ENCODE data around the gene YES1. TPM values are rescaled to one million over a fixed set of nuclear protein-coding genes. Genes with fewer than 3 reads are reported as not detected.

YES1 gene
- total and polyA plus RNA-seq, 2 of the 8 experiments (the other 6 are each of a cell fraction or from before 2014, with no cell fraction given) = 14.8 to 94.3 TPM

GRCh38 chr18:683531-683930, 128.5 kb downstream of the YES1 start (continued):
- TF ChIP-seq NANOG (IDR thresholded peaks at IDR 0.05; ENCODE audit: insufficient read depth, low read depth, low read length, poor library complexity, severe bottlenecking) = no peak
- no peak for TF ChIP-seq TBP (IDR thresholded peaks at IDR 0.05; ENCODE audit: low read depth, low read length)
- no peak for TF ChIP-seq CTBP2 (IDR thresholded peaks at IDR 0.05; ENCODE audit: borderline replicate concordance, insufficient read depth, insufficient read length, low read length)
- TF ChIP-seq POLR2A (IDR thresholded peaks at IDR 0.05; ENCODE audit: control extremely low read depth in 1 of 2, low read depth in 2 of 2, low read length in 2 of 2) = no peak
- no peak for TF ChIP-seq RAD21 (IDR thresholded peaks at IDR 0.05 in 1 of 2, conservative IDR thresholded peaks at IDR 0.05 in 1 of 2; ENCODE audit: low read depth in 2 of 2, low read length in 2 of 2)
- no peak for TF ChIP-seq SIX5 (IDR thresholded peaks at IDR 0.05; ENCODE audit: low read depth, low read length)
- no peak for TF ChIP-seq CBX5 (IDR thresholded peaks at IDR 0.05; ENCODE audit: low read depth, low read length)
- TF ChIP-seq NRF1 (IDR thresholded peaks at IDR 0.05; ENCODE audit: low read depth, low read length) = no peak
